Measurements from ENCODE around the gene IL32.

DNA sequence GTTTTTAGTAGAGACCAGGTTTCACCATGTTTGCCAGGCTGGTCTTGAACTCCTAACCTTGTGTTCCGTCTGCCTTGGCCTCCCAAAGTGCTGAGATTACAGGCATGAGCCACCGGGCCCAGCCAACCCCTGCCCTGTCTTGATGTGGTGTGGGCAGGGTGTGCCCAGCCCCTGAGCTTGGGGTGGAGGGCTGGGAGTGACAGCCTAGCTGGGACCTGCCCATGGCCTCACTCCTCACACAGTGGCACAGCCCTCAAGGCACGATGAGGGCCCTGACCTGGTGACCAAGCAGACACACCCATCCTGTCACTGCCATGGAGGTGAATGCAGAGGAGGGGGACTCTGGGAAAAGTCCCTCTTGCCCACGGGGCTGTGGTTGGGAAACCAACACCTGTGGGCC, 3.0 kb downstream of the IL32 start:
- TF ChIP-seq, protein P1, sequence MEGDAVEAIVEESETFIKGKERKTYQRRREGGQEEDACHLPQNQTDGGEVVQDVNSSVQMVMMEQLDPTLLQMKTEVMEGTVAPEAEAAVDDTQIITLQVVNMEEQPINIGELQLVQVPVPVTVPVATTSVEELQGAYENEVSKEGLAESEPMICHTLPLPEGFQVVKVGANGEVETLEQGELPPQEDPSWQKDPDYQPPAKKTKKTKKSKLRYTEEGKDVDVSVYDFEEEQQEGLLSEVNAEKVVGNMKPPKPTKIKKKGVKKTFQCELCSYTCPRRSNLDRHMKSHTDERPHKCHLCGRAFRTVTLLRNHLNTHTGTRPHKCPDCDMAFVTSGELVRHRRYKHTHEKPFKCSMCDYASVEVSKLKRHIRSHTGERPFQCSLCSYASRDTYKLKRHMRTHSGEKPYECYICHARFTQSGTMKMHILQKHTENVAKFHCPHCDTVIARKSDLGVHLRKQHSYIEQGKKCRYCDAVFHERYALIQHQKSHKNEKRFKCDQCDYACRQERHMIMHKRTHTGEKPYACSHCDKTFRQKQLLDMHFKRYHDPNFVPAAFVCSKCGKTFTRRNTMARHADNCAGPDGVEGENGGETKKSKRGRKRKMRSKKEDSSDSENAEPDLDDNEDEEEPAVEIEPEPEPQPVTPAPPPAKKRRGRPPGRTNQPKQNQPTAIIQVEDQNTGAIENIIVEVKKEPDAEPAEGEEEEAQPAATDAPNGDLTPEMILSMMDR (IDR thresholded peaks at IDR 0.05; ENCODE audit: poor library complexity): no peak
- TF ChIP-seq EZH2phosphoT487 (IDR thresholded peaks at IDR 0.05; ENCODE audit: low read depth, severe bottlenecking, unreplicated experiment) (no peak), EZH2 (IDR thresholded peaks at IDR 0.05; ENCODE audit: borderline replicate concordance) (no peak)

Measured in hepatocyte (in vitro differentiated cells).